Measurements from ENCODE around the gene SNX20. TPM values are rescaled to one million over a fixed set of nuclear protein-coding genes. Genes with fewer than 3 reads are reported as not detected.
A peak's percentile ranks its signal among the peaks of the same experiment; 100 is the strongest.

Gene SNX20
- total RNA-seq, 1 donor from 2014 or later: 0.34 TPM

- no peak for DNase-seq
These were observed 1.2 kb downstream of the SNX20 start for GRCh38 chr16:50679676-50680555.

GRCh38 chr16:50679266-50679665, 1.8 kb downstream of the SNX20 start:
- DNase-seq: no peak

- DNase-seq: no peak
These were observed 2.6 kb downstream of the SNX20 start for GRCh38 chr16:50678531-50678930.

GRCh38 chr16:50677351-50677750, 3.8 kb downstream of the SNX20 start:
- DNase-seq: no peak

GRCh38 chr16:50676684-50677225, 4.4 kb downstream of the SNX20 start:
- DNase-seq: no peak

- no peak for DNase-seq
These were observed 5.2 kb downstream of the SNX20 start for GRCh38 chr16:50675686-50676610.

GRCh38 chr16:50674831-50675230, 6.3 kb downstream of the SNX20 start:
- DNase-seq: no peak

- DNase-seq: no peak
These were observed 7.4 kb downstream of the SNX20 start for GRCh38 chr16:50673496-50674275.

GRCh38 chr16:50671644-50672260, 9.4 kb downstream of the SNX20 start:
- peak; percentile 55 for DNase-seq

- no peak for DNase-seq
These were observed 10.6 kb downstream of the SNX20 start for GRCh38 chr16:50670476-50670875.

GRCh38 chr16:50669741-50670140, 11.4 kb downstream of the SNX20 start:
- DNase-seq: no peak

GRCh38 chr16:50668368-50669008, 12.6 kb downstream of the SNX20 start:
- DNase-seq: peak; percentile 46

- no peak for DNase-seq
These were observed 13.4 kb downstream of the SNX20 start for GRCh38 chr16:50667497-50668367.

- no peak for DNase-seq
These were observed 14.2 kb downstream of the SNX20 start for GRCh38 chr16:50666658-50667496.

GRCh38 chr16:50665128-50665878, 15.8 kb downstream of the SNX20 start:
- DNase-seq: peak; percentile 83

- no peak for DNase-seq
These were observed 16.8 kb downstream of the SNX20 start for GRCh38 chr16:50664270-50664669.

- DNase-seq: no peak
These were observed 18.7 kb downstream of the SNX20 start for GRCh38 chr16:50662306-50662940.

- DNase-seq: no peak
These were observed 21.3 kb downstream of the SNX20 start for GRCh38 chr16:50659806-50660205.

All from dermis blood vessel endothelial cell (primary cell).